Large intestine (tissue), 3 donors: ENCODE results near the gene FOXJ2. TPM values are rescaled to one million over a fixed set of nuclear protein-coding genes. Genes with fewer than 3 reads are reported as not detected.
"Not testable (repeated sequence)": the region's sequence is repeated elsewhere in the genome, so short reads cannot be mapped to it uniquely, and the experiment has no call there.

Source experiments
- DNase-seq, 2 donors: peaks; one replicate each; pipeline versions ENCODE4 v3.0.0 to v3.0.0-alpha.2; 2013
- H3K27ac ChIP-seq: one replicate; pipeline ENCODE4 v1.5.1; 2013; ENCODE audit warnings: low read length
- H3K27me3 ChIP-seq: 2 replicates; pipeline ENCODE4 v1.6.1; 2013; ENCODE audit warnings: low read length; ENCODE audit not compliant: control insufficient read depth, insufficient read depth
- H3K36me3 ChIP-seq: 2 replicates; pipeline ENCODE4 v1.6.1; 2013; ENCODE audit warnings: low read length; ENCODE audit not compliant: control insufficient read depth, insufficient read depth
- H3K4me1 ChIP-seq: one replicate; pipeline ENCODE4 v1.6.1; 2013; ENCODE audit warnings: low read length; ENCODE audit not compliant: control insufficient read depth, insufficient read depth
- H3K4me3 ChIP-seq: one replicate; pipeline ENCODE4 v1.5.1; 2013; ENCODE audit warnings: low read length
- H3K9me3 ChIP-seq: one replicate; pipeline ENCODE4 v1.6.1; 2013; ENCODE audit warnings: mild to moderate bottlenecking, low read depth, low read length, moderate library complexity; ENCODE audit not compliant: control insufficient read depth
- WGBS: methylation state at CpG from one replicate; pipeline ENCODE4 v1.1.5; 2013; ENCODE audit warnings: low lambda C conversion rate; ENCODE audit not compliant: insufficient coverage; 5-methylcytosine and 5-hydroxymethylcytosine counted together
- polyA plus RNA-seq: library from polyadenylated mRNA; unstranded; fragments of 120-200 nt; gene quantifications from one replicate; pipeline ENCODE4 v1.2.1, GENCODE V29; 2013

FOXJ2 gene
- polyA plus RNA-seq, 1 donor, result 12.4 TPM

- H3K36me3 ChIP-seq, result peaks cover 4% of the 10 kb centered on the region
- H3K4me1 ChIP-seq, result no peaks in the 10 kb centered on the region
- peak in 1 of 2 donors; percentile 61 for DNase-seq
- H3K27ac ChIP-seq, result peak overlapping the region; percentile 99
- no peaks in the 10 kb centered on the region for H3K9me3 ChIP-seq
- 0% methylated on average over 1 of the region's 15 CpGs for WGBS
- peak overlapping the region; percentile 79 for H3K4me3 ChIP-seq
- no peaks in the 10 kb centered on the region for H3K27me3 ChIP-seq
Measured at GRCh38 chr12:8081251-8081920, 48.9 kb downstream of the FOXJ2 start.

GRCh38 chr12:8082808-8083100 lies 50.2 kb downstream of the FOXJ2 start:
- Histone ChIP-seq H3K4me1 (no peaks in the 10 kb centered on the region), H3K27ac (peak overlapping the region; percentile 99), H3K36me3 (peaks cover 4% of the 10 kb centered on the region), H3K27me3 (no peaks in the 10 kb centered on the region), H3K9me3 (no peaks in the 10 kb centered on the region), H3K4me3 (peak overlapping the region; percentile 79)
- peak in 1 of 2 donors; percentile 63 for DNase-seq
- 0% methylated on average over 1 of the region's 4 CpGs for WGBS

- H3K4me1 ChIP-seq, H3K4me3 ChIP-seq, DNase-seq, H3K27ac ChIP-seq, H3K36me3 ChIP-seq, H3K27me3 ChIP-seq, H3K9me3 ChIP-seq: not testable (repeated sequence)
- WGBS, result no CpG with 5 or more reads among the region's 3 CpGs
Measured at GRCh38 chr12:8084351-8084750, 51.8 kb downstream of the FOXJ2 start.

DNA sequence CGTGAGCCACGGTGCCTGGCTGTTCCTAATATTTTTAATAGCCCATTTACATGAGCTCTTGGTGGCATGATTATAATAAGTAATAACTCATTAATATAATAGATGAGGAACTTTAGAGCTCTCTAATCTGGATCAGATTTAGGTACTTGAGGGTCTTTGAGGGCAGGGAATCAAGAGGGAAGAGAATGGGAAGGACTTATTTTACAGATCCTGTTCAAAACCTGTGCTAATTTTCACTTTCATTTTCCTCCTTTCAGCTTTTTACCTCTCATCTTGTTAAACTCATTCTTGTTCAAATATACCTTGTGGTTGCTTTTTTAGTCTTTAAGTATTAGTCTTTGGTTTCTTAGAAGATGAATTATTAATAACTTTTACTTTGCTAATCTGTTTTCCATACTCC lies 55.1 kb downstream of the FOXJ2 start:
- Histone ChIP-seq H3K27ac (no peak overlapping the region), H3K36me3 (peaks cover 37% of the 10 kb centered on the region), H3K9me3 (no peaks in the 10 kb centered on the region), H3K4me1 (no peaks in the 10 kb centered on the region), H3K4me3 (no peak overlapping the region), H3K27me3 (no peaks in the 10 kb centered on the region)
- WGBS, result no CpG with 5 or more reads among the region's 2 CpGs
- no peak for DNase-seq

DNA sequence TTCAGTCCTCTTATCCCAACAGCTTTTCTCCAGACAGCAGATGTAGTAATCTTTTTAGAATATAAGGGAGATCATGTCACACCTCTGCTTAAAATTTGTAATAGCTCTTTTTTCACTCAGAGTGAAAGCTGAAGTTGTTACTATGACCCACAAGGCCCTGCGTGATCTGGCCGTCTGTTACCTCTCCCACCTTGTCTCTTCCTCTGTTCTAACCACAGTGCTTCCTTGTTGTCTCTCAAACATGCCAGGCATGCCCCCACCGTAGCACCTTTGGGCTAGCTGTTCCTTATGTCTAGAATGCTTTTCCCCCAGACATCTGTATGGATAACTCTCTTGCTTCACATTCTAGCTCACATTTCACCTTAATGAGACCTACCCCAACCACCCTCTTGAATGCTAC lies 56.1 kb downstream of the FOXJ2 start:
- H3K27ac ChIP-seq, result no peak overlapping the region
- H3K4me1 ChIP-seq, result no peaks in the 10 kb centered on the region
- H3K27me3 ChIP-seq, result no peaks in the 10 kb centered on the region
- no peak overlapping the region for H3K4me3 ChIP-seq
- H3K36me3 ChIP-seq, result peaks cover 46% of the 10 kb centered on the region
- whole genome bisulfite sequencing, result 80% methylated on average over 1 of the region's 3 CpGs
- H3K9me3 ChIP-seq, result no peaks in the 10 kb centered on the region
- DNase-seq, result no peak

- H3K4me1 ChIP-seq, H3K27me3 ChIP-seq, DNase-seq, H3K27ac ChIP-seq, H3K4me3 ChIP-seq, H3K9me3 ChIP-seq: not testable (repeated sequence)
- WGBS, result no CpG with 5 or more reads among the region's 11 CpGs
- H3K36me3 ChIP-seq, result peaks cover 49% of the 10 kb centered on the region
Measured at GRCh38 chr12:8089277-8089676, 56.8 kb downstream of the FOXJ2 start.

GRCh38 chr12:8089716-8090115 lies 57.2 kb downstream of the FOXJ2 start:
- no peak for DNase-seq

GRCh38 chr12:8093291-8093690 lies 60.8 kb downstream of the FOXJ2 start:
- no peaks in the 10 kb centered on the region for H3K27me3 ChIP-seq
- H3K4me1 ChIP-seq, result no peaks in the 10 kb centered on the region
- no CpG with 5 or more reads among the region's 3 CpGs for WGBS
- DNase-seq, result no peak
- no peak overlapping the region for H3K27ac ChIP-seq
- no peaks in the 10 kb centered on the region for H3K9me3 ChIP-seq
- H3K4me3 ChIP-seq, result no peak overlapping the region
- H3K36me3 ChIP-seq, result peaks cover 74% of the 10 kb centered on the region

More at GRCh38 chr12:8089716-8090115, 57.2 kb downstream of the FOXJ2 start:
- no peak overlapping the region for H3K4me3 ChIP-seq
- no peaks in the 10 kb centered on the region for H3K27me3 ChIP-seq
- H3K4me1 ChIP-seq, result no peaks in the 10 kb centered on the region
- 79% methylated on average over 2 of the region's 5 CpGs for WGBS
- peaks cover 54% of the 10 kb centered on the region for H3K36me3 ChIP-seq
- H3K9me3 ChIP-seq, result no peaks in the 10 kb centered on the region
- no peak overlapping the region for H3K27ac ChIP-seq

GRCh38 chr12:8096281-8096915 lies 63.9 kb downstream of the FOXJ2 start:
- H3K27me3 ChIP-seq, result no peaks in the 10 kb centered on the region
- no peak overlapping the region for H3K4me3 ChIP-seq
- no peak overlapping the region for H3K27ac ChIP-seq
- H3K36me3 ChIP-seq, result peaks cover 54% of the 10 kb centered on the region
- WGBS, result no CpG with 5 or more reads among the region's 2 CpGs
- no peaks in the 10 kb centered on the region for H3K4me1 ChIP-seq
- no peaks in the 10 kb centered on the region for H3K9me3 ChIP-seq
- DNase-seq, result no peak

GRCh38 chr12:8099235-8099634 lies 66.7 kb downstream of the FOXJ2 start:
- Histone ChIP-seq H3K27me3 (no peaks in the 10 kb centered on the region), H3K4me1 (no peaks in the 10 kb centered on the region), H3K36me3 (peaks cover 30% of the 10 kb centered on the region), H3K4me3 (no peak overlapping the region), H3K27ac (no peak overlapping the region), H3K9me3 (no peaks in the 10 kb centered on the region)
- WGBS, result no CpG with 5 or more reads among the region's 3 CpGs
- DNase-seq, result no peak
